Prostate gland (tissue), 2 donors: ENCODE results near the gene KDM4B.

Experiments
- CTCF ChIP-seq, 4 experiments: fragments of 200-600 bp in 2 of 4; fragments of 450-650 bp in 2 of 4; sonication (generic) in 2 of 4; IDR thresholded peaks; 1 replicate in 3 of 4; 2 replicates in 1 of 4; pipeline ENCODE4 v1.5.1; 2016 to 2019; ENCODE audit warnings: antibody characterized with exemption in 4 of 4, mild to moderate bottlenecking in 2 of 4, moderate library complexity in 2 of 4
- POLR2A ChIP-seq: fragments of 450-650 bp; IDR thresholded peaks from one replicate; pipeline ENCODE4 v1.6.1; 2016; ENCODE audit warnings: antibody characterized with exemption, mild to moderate bottlenecking

- TF ChIP-seq CTCF (IDR thresholded peaks at IDR 0.05), result no peak
- no peak for TF ChIP-seq POLR2A
Observed at GRCh38 chr19:5067678-5068077, 98.8 kb downstream of the KDM4B start.
